Neural cell (in vitro differentiated cells): Measurements from ENCODE around the gene TMX4.

Source experiments
- EP300 ChIP-seq: fragments of 450-650 bp; conservative IDR thresholded peaks from 2 replicates; pipeline ENCODE4 v1.6.1; 2014; ENCODE audit warnings: antibody characterized with exemption, mild to moderate bottlenecking, moderate library complexity; ENCODE audit not compliant: poor library complexity, severe bottlenecking
- EZH2 ChIP-seq: fragments of 200-600, 300-800 bp; shearing (Covaris generic), sonication (generic); IDR thresholded peaks from 2 replicates; pipeline ENCODE4 v1.6.1; 2014; ENCODE audit warnings: antibody characterized with exemption, low read length, borderline replicate concordance, mild to moderate bottlenecking; ENCODE audit not compliant: insufficient read depth, poor library complexity, severe bottlenecking
- MXI1 ChIP-seq: fragments of 450-650 bp; conservative IDR thresholded peaks from 2 replicates; pipeline ENCODE4 v1.6.1; 2014; ENCODE audit warnings: antibody characterized with exemption, mild to moderate bottlenecking; ENCODE audit not compliant: poor library complexity, severe bottlenecking
- POLR2AphosphoS5 ChIP-seq: IDR thresholded peaks from 2 replicates; pipeline ENCODE4 v1.6.1; 2012
- RAD21 ChIP-seq: fragments of 450-650 bp; conservative IDR thresholded peaks from 2 replicates; pipeline ENCODE4 v1.6.1; 2014; ENCODE audit warnings: antibody characterized with exemption, mild to moderate bottlenecking, moderate library complexity
- SMC3 ChIP-seq: fragments of 450-650 bp; conservative IDR thresholded peaks from 2 replicates; pipeline ENCODE4 v1.6.1; 2014; ENCODE audit warnings: antibody characterized with exemption, mild to moderate bottlenecking, moderate library complexity; ENCODE audit not compliant: poor library complexity
- TAF1 ChIP-seq: IDR thresholded peaks from 2 replicates; pipeline ENCODE4 v1.6.1; 2012; ENCODE audit warnings: low read depth
- TF ChIP-seq, protein P1 (sequence below): IDR thresholded peaks from 2 replicates; pipeline ENCODE4 v1.6.1; 2012; ENCODE audit warnings: borderline replicate concordance
- TF ChIP-seq, protein P2 (sequence below): fragments of 450-650 bp; IDR thresholded peaks from 2 replicates; pipeline ENCODE4 v1.5.1; 2014; ENCODE audit warnings: antibody characterized with exemption, mild to moderate bottlenecking, moderate library complexity; ENCODE audit not compliant: poor library complexity, severe bottlenecking

DNA sequence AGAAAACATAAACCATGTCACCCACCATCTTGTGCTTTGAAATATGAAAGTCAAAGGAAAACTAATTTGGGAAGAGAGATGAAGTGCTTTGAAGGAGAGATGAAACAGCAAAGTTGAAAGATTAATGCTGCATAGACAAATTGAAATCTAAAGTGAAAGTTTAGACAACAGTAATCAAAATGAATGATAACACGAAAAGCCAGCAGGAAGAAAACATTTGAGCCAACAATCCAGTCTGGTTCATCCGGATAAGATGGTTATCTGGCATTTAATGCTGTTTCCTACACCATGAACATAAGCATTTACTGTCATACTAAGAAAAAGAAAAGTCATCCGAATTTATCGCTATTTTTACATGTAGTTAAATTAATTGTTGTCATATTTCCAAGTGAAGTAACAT lies 79.9 kb downstream of the TMX4 start:
- TF ChIP-seq, protein P1, sequence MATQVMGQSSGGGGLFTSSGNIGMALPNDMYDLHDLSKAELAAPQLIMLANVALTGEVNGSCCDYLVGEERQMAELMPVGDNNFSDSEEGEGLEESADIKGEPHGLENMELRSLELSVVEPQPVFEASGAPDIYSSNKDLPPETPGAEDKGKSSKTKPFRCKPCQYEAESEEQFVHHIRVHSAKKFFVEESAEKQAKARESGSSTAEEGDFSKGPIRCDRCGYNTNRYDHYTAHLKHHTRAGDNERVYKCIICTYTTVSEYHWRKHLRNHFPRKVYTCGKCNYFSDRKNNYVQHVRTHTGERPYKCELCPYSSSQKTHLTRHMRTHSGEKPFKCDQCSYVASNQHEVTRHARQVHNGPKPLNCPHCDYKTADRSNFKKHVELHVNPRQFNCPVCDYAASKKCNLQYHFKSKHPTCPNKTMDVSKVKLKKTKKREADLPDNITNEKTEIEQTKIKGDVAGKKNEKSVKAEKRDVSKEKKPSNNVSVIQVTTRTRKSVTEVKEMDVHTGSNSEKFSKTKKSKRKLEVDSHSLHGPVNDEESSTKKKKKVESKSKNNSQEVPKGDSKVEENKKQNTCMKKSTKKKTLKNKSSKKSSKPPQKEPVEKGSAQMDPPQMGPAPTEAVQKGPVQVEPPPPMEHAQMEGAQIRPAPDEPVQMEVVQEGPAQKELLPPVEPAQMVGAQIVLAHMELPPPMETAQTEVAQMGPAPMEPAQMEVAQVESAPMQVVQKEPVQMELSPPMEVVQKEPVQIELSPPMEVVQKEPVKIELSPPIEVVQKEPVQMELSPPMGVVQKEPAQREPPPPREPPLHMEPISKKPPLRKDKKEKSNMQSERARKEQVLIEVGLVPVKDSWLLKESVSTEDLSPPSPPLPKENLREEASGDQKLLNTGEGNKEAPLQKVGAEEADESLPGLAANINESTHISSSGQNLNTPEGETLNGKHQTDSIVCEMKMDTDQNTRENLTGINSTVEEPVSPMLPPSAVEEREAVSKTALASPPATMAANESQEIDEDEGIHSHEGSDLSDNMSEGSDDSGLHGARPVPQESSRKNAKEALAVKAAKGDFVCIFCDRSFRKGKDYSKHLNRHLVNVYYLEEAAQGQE: no peak
- no peak for TF ChIP-seq RAD21
- TF ChIP-seq, protein P2, sequence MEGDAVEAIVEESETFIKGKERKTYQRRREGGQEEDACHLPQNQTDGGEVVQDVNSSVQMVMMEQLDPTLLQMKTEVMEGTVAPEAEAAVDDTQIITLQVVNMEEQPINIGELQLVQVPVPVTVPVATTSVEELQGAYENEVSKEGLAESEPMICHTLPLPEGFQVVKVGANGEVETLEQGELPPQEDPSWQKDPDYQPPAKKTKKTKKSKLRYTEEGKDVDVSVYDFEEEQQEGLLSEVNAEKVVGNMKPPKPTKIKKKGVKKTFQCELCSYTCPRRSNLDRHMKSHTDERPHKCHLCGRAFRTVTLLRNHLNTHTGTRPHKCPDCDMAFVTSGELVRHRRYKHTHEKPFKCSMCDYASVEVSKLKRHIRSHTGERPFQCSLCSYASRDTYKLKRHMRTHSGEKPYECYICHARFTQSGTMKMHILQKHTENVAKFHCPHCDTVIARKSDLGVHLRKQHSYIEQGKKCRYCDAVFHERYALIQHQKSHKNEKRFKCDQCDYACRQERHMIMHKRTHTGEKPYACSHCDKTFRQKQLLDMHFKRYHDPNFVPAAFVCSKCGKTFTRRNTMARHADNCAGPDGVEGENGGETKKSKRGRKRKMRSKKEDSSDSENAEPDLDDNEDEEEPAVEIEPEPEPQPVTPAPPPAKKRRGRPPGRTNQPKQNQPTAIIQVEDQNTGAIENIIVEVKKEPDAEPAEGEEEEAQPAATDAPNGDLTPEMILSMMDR: no peak
- TF ChIP-seq EZH2: no peak
- no peak for TF ChIP-seq POLR2AphosphoS5
- TF ChIP-seq EP300: no peak
- TF ChIP-seq TAF1: no peak
- TF ChIP-seq MXI1: no peak
- TF ChIP-seq SMC3: no peak
